IMR-90 (cell line): ENCODE results near the gene MYRFL. TPM values are rescaled to one million over a fixed set of nuclear protein-coding genes. Genes with fewer than 3 reads are reported as not detected.

Experiments used
- ATAC-seq: fragments of 200-7000 bp; cut with Tn5 transposase; 2 replicates; pipeline ENCODE4 v1.9.1; 2020; ENCODE audit warnings: low read depth, mild to moderate bottlenecking, moderate library complexity
- BruUV-seq: library from RNA; stranded (reverse); fragments of 400-500 nt; replicated peaks from 2 replicates; lab custom pipeline; 2021; lab: Mats Ljungman, UMichigan
- CTCF ChIA-PET: fragments of 300-600 bp; formaldehyde crosslinking; extraction: SDS; loops from one replicate; lab custom pipeline; 2021; ENCODE audit warnings: antibody characterized with exemption; lab: Yijun Ruan, JAX
- POLR2A ChIA-PET: fragments of 300-600 bp; sonication (Branson Sonifier 250); formaldehyde crosslinking; loops from one replicate; lab custom pipeline; 2022; ENCODE audit warnings: antibody characterized with exemption; ENCODE audit not compliant: unreplicated experiment; lab: Charles Lee
- DNase-seq: peaks from one replicate; pipeline ENCODE4 v3.0.0; 2013
- H2AFZ ChIP-seq: replicated peaks from 2 replicates; pipeline ENCODE3; 2013; ENCODE audit warnings: low read length, mild to moderate bottlenecking; ENCODE audit not compliant: poor library complexity
- H2AK5ac ChIP-seq: 2 replicates; pipeline ENCODE4 v1.6.1; 2013; ENCODE audit warnings: low read depth, low read length, inconsistent platforms
- H2AK9ac ChIP-seq: replicated peaks from 2 replicates; pipeline ENCODE3; 2013; ENCODE audit warnings: mild to moderate bottlenecking, low read depth, low read length, moderate library complexity; ENCODE audit not compliant: poor library complexity
- H2BK120ac ChIP-seq: 2 replicates; pipeline ENCODE4 v1.6.1; 2013; ENCODE audit warnings: low read depth, low read length, inconsistent platforms
- H2BK15ac ChIP-seq: 3 replicates; pipeline ENCODE4 v1.6.1; 2013; ENCODE audit warnings: low read depth, low read length, inconsistent platforms
- H2BK20ac ChIP-seq: 2 replicates; pipeline ENCODE4 v1.6.1; 2013; ENCODE audit warnings: low read depth, mild to moderate bottlenecking, inconsistent platforms, low read length, moderate library complexity
- H2BK5ac ChIP-seq: 2 replicates; pipeline ENCODE4 v1.6.1; 2013; ENCODE audit warnings: mild to moderate bottlenecking, low read depth, low read length, inconsistent platforms; ENCODE audit not compliant: poor library complexity, severe bottlenecking
- H3K14ac ChIP-seq: replicated peaks from 2 replicates; pipeline ENCODE4 v1.6.1; 2013; ENCODE audit warnings: low read depth, low read length, inconsistent platforms
- H3K18ac ChIP-seq: 2 replicates; pipeline ENCODE4 v1.6.1; 2013; ENCODE audit warnings: low read depth, low read length, control low read depth
- H3K23ac ChIP-seq: 2 replicates; pipeline ENCODE4 v1.6.1; 2013; ENCODE audit warnings: low read depth, low read length, inconsistent platforms
- H3K27ac ChIP-seq: 2 replicates; pipeline ENCODE4 v1.5.1; 2013; ENCODE audit warnings: mild to moderate bottlenecking, control low read depth, low read length; ENCODE audit not compliant: insufficient read depth
- H3K27me3 ChIP-seq: 2 replicates; pipeline ENCODE4 v1.6.1; 2013; ENCODE audit warnings: low read length; ENCODE audit not compliant: control insufficient read depth, insufficient read depth
- H3K36me3 ChIP-seq: 2 replicates; pipeline ENCODE4 v1.6.1; 2013; ENCODE audit warnings: low read length, mixed read lengths; ENCODE audit not compliant: control insufficient read depth, insufficient read depth
- H3K4ac ChIP-seq: 2 replicates; pipeline ENCODE4 v1.6.1; 2013; ENCODE audit warnings: low read depth, low read length, inconsistent platforms
- H3K4me1 ChIP-seq: 2 replicates; pipeline ENCODE4 v1.6.1; 2013; ENCODE audit warnings: low read length, mixed read lengths; ENCODE audit not compliant: control insufficient read depth, insufficient read depth
- H3K4me2 ChIP-seq: 2 replicates; pipeline ENCODE4 v1.6.1; 2013; ENCODE audit warnings: low read depth, mild to moderate bottlenecking, control low read depth, low read length, moderate library complexity
- H3K4me3 ChIP-seq: 2 replicates; pipeline ENCODE4 v1.5.1; 2013; ENCODE audit warnings: low read depth, mild to moderate bottlenecking, control low read depth, low read length, moderate library complexity; ENCODE audit not compliant: insufficient read depth
- H3K56ac ChIP-seq: 2 replicates; pipeline ENCODE4 v1.6.1; 2013; ENCODE audit warnings: low read length, inconsistent platforms; ENCODE audit not compliant: insufficient read depth; ENCODE audit errors: extremely low read depth
- H3K79me1 ChIP-seq, 2 experiments: 2 replicates each; pipeline ENCODE4 v1.6.1; 2013; ENCODE audit warnings: low read length in 2 of 2, inconsistent platforms in 1 of 2, low read depth in 1 of 2
- H3K9ac ChIP-seq: 2 replicates; pipeline ENCODE4 v1.6.1; 2013; ENCODE audit warnings: low read depth, low read length, control low read depth
- H3K9me1 ChIP-seq: 2 replicates; pipeline ENCODE4 v1.6.1; 2013; ENCODE audit warnings: low read length, inconsistent platforms; ENCODE audit not compliant: insufficient read depth
- H3K9me3 ChIP-seq: 2 replicates; pipeline ENCODE4 v1.6.1; 2013; ENCODE audit warnings: low read length; ENCODE audit not compliant: control insufficient read depth, insufficient read depth
- H4K20me1 ChIP-seq: 2 replicates; pipeline ENCODE4 v1.6.1; 2013; ENCODE audit warnings: low read length, inconsistent platforms; ENCODE audit not compliant: insufficient read depth
- H4K5ac ChIP-seq: 2 replicates; pipeline ENCODE4 v1.6.1; 2013; ENCODE audit warnings: mild to moderate bottlenecking, low read depth, low read length, control low read depth
- H4K8ac ChIP-seq, 2 experiments: 2 replicates each; pipeline ENCODE4 v1.6.1; 2013; ENCODE audit warnings: low read depth in 2 of 2, low read length in 2 of 2, control low read depth in 1 of 2, inconsistent platforms in 1 of 2
- H4K91ac ChIP-seq: 2 replicates; pipeline ENCODE4 v1.6.1; 2013; ENCODE audit warnings: low read depth, low read length, inconsistent platforms; ENCODE audit not compliant: insufficient read depth
- BHLHE40 ChIP-seq: fragments of 150-350 bp; IDR thresholded peaks from 2 replicates; pipeline ENCODE4 v1.6.1; 2016; ENCODE audit warnings: mild to moderate bottlenecking, low read depth, low read length
- CEBPB ChIP-seq: IDR thresholded peaks from 2 replicates; pipeline ENCODE4 v1.6.1; 2012; ENCODE audit warnings: low read depth, low read length, improper control_type of control experiment
- CHD1 ChIP-seq: IDR thresholded peaks from 2 replicates; pipeline ENCODE4 v1.6.1; 2012; ENCODE audit warnings: low read depth, low read length, improper control_type of control experiment
- FOS ChIP-seq: fragments of 150-350 bp; IDR thresholded peaks from 2 replicates; pipeline ENCODE4 v1.6.1; 2016; ENCODE audit warnings: low read depth, low read length
- MAFK ChIP-seq: IDR thresholded peaks from 2 replicates; pipeline ENCODE4 v1.6.1; 2012; ENCODE audit warnings: low read depth, low read length, improper control_type of control experiment
- MXI1 ChIP-seq: IDR thresholded peaks from 2 replicates; pipeline ENCODE4 v1.6.1; 2012; ENCODE audit warnings: low read depth, mild to moderate bottlenecking, low read length, moderate library complexity, borderline replicate concordance
- NFE2L2 ChIP-seq: fragments of 150-350 bp; IDR thresholded peaks from 2 replicates; pipeline ENCODE4 v1.6.1; 2016; ENCODE audit warnings: low read depth, mild to moderate bottlenecking, low read length
- RAD21 ChIP-seq: IDR thresholded peaks from 2 replicates; pipeline ENCODE4 v1.6.1; 2012; ENCODE audit warnings: low read length, improper control_type of control experiment
- RFX5 ChIP-seq: IDR thresholded peaks from 2 replicates; pipeline ENCODE4 v1.8.0; 2012; ENCODE audit warnings: low read depth, mild to moderate bottlenecking, low read length, moderate library complexity
- SMC3 ChIP-seq: fragments of 150-350 bp; IDR thresholded peaks from 2 replicates; pipeline ENCODE4 v1.6.1; 2016; ENCODE audit warnings: low read depth, mild to moderate bottlenecking, antibody characterized with exemption, low read length, moderate library complexity
- WGBS, 2 experiments: methylation state at CpG; one replicate each; pipeline versions ENCODE4 v1.1.5 to v1.1.7; 2013; ENCODE audit warnings: missing lambda C conversion rate in 2 of 2; ENCODE audit not compliant: insufficient read length in 1 of 2; ENCODE audit errors: extremely low coverage in 2 of 2; 5-methylcytosine and 5-hydroxymethylcytosine counted together
- dilution Hi-C: fragments of 300-500 bp; cut with HindIII; formaldehyde crosslinking; loops from one replicate; pipeline ENCODE4 v1.14.3; 2018; ENCODE audit warnings: low sequenced_read_pairs; ENCODE audit not compliant: unreplicated experiment
- in situ Hi-C: fragments of 300-500 bp; cut with MboI; formaldehyde crosslinking; loops from 3 replicates; pipeline ENCODE4 v1.14.3; 2019; ENCODE audit warnings: low sequenced_read_pairs, inconsistent platforms, mixed read lengths
- intact Hi-C: fragments of 100-400 bp; cut with micrococcal nuclease; formaldehyde crosslinking; loops from 2 replicates; pipeline ENCODE4 v1.10.0; 2022
- polyA plus RNA-seq, 3 experiments: library from polyadenylated mRNA; depleted of rRNA; stranded (reverse); fragments of >200 nt; gene quantifications; 2 replicates each; pipeline ENCODE4 v1.2.3, GENCODE V29; 2012; ENCODE audit warnings: low replicate concordance in 1 of 3
- total RNA-seq: library from RNA; depleted of rRNA; stranded (reverse); fragments of >200 nt; gene quantifications from 2 replicates; pipeline ENCODE4 v1.2.3, GENCODE V29; 2012
- TF ChIP-seq, protein P1 (sequence below): fragments of 150-350 bp; IDR thresholded peaks from 2 replicates; pipeline ENCODE4 v1.6.1; 2016; ENCODE audit warnings: low read depth, mild to moderate bottlenecking, low read length, moderate library complexity, borderline replicate concordance

MYRFL gene
- total and polyA plus RNA-seq, 2 of the 4 experiments (the other 2 are of a cell fraction) = not detected

DNA sequence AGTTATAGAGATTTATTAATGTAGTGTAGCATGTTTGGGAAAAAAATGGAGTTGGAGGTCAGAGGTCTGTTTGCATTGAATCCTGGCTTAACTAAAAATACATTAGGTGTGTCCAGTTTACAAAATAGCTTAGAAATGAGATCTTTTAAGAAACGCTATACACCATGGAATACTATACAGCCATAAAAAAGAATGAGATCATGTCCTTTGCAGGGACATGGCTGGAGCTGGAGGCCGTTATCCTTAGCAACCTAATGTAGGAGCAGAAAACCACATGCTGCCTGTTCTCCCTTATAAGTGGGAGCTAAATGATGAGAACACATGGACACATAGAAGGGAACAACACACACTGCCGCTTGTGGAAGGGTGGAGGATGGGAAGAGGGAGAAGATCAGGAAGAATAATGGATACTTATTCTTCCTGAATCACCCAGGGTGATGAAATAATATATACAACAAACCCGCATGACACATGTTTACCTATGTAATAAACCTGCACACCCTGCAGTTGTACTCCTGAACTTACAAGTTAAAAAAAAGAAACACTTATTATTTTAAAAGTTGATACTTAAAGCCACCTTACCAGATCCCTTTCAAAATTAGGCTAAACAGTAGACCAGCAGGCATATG, 14.0 kb upstream of the MYRFL start:
- Histone ChIP-seq H2AK5ac (no peak overlapping the region), H3K4me1 (no peaks in the 10 kb centered on the region), H3K27ac (no peak overlapping the region), H4K8ac (no peak overlapping the region), H2AFZ (no peak overlapping the region), H3K4me2 (no peak overlapping the region), H3K9ac (no peak overlapping the region), H3K9me3 (no peaks in the 10 kb centered on the region), H3K27me3 (no peaks in the 10 kb centered on the region), H3K56ac (no peak overlapping the region), H3K9me1 (no peaks in the 10 kb centered on the region), H3K4me3 (no peak overlapping the region), H3K4ac (no peak overlapping the region), H4K5ac (no peak overlapping the region), H2AK9ac (no peak overlapping the region), H2BK120ac (no peak overlapping the region), H4K91ac (no peak overlapping the region), H3K79me1 (no peaks in the 10 kb centered on the region), H2BK5ac (no peak overlapping the region), H3K18ac (no peak overlapping the region), H3K36me3 (no peaks in the 10 kb centered on the region), H2BK15ac (no peak overlapping the region), H3K14ac (no peak overlapping the region), H4K20me1 (no peaks in the 10 kb centered on the region), H3K23ac (no peak overlapping the region), H2BK20ac (no peak overlapping the region)
- ChIA-PET CTCF (no interaction called here), POLR2A (no interaction called here)
- no peak for ATAC-seq
- TF ChIP-seq MXI1 (no peak), NFE2L2 (no peak), FOS (no peak), RFX5 (no peak), MAFK (no peak), CEBPB (no peak), RAD21 (no peak), BHLHE40 (no peak), CHD1 (no peak), SMC3 (no peak)
- TF ChIP-seq, protein P1, sequence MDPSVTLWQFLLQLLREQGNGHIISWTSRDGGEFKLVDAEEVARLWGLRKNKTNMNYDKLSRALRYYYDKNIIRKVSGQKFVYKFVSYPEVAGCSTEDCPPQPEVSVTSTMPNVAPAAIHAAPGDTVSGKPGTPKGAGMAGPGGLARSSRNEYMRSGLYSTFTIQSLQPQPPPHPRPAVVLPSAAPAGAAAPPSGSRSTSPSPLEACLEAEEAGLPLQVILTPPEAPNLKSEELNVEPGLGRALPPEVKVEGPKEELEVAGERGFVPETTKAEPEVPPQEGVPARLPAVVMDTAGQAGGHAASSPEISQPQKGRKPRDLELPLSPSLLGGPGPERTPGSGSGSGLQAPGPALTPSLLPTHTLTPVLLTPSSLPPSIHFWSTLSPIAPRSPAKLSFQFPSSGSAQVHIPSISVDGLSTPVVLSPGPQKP = no peak
- WGBS, 2 experiments = no CpG with 5 or more reads among the region's 4 CpGs
- dilution Hi-C loops = no loop called here
- intact Hi-C loops = no loop called here
- no peak for DNase-seq
- in situ Hi-C loops = no loop called here
- no TSS peak for BruUV-seq
